CD14-positive monocyte (primary cell): Measurements from ENCODE around the gene SLAMF7. TPM values are rescaled to one million over a fixed set of nuclear protein-coding genes. Genes with fewer than 3 reads are reported as not detected.
A peak's percentile ranks its signal among the peaks of the same experiment; 100 is the strongest.

Experiments
- DNase-seq, 3 donors: peaks; one replicate each; pipeline ENCODE4 v3.0.0-alpha.2; 2011 to 2022
- H2AFZ ChIP-seq: 2 replicates; pipeline ENCODE4 v1.6.0; 2012; ENCODE audit warnings: mild to moderate bottlenecking, low read depth, low read length, inconsistent platforms; ENCODE audit not compliant: insufficient read depth, poor library complexity, severe bottlenecking
- H3K27ac ChIP-seq, 2 donors: 1 replicate in 1 of 2; 2 replicates in 1 of 2; pipeline ENCODE4 v1.5.1; 2012 to 2013; ENCODE audit warnings: low read length in 2 of 2, control low read depth in 1 of 2, inconsistent platforms in 1 of 2, low read depth in 1 of 2, mild to moderate bottlenecking in 1 of 2
- H3K27me3 ChIP-seq, 2 donors: one replicate each; pipeline versions ENCODE4 v1.6.0 to v1.6.1; 2011 to 2013; ENCODE audit warnings: low read length in 2 of 2; ENCODE audit not compliant: control insufficient read depth in 2 of 2, insufficient read depth in 2 of 2
- H3K36me3 ChIP-seq, 2 donors: replicated peaks in 1 of 2; 1 replicate in 1 of 2; 2 replicates in 1 of 2; pipeline versions ENCODE4 v1.5.1 to v1.6.1; 2012 to 2013; ENCODE audit warnings: low read length in 2 of 2, control low read depth in 1 of 2, inconsistent platforms in 1 of 2, mild to moderate bottlenecking in 1 of 2; ENCODE audit not compliant: insufficient read depth in 2 of 2, control insufficient read depth in 1 of 2
- H3K4me1 ChIP-seq, 2 donors: 1 replicate in 1 of 2; 2 replicates in 1 of 2; pipeline versions ENCODE4 v1.5.1 to v1.6.1; 2012 to 2013; ENCODE audit warnings: low read length in 2 of 2, control low read depth in 1 of 2, inconsistent platforms in 1 of 2, mild to moderate bottlenecking in 1 of 2, moderate library complexity in 1 of 2; ENCODE audit not compliant: insufficient read depth in 2 of 2, control insufficient read depth in 1 of 2
- H3K4me2 ChIP-seq: replicated peaks from 2 replicates; pipeline ENCODE3; 2012; ENCODE audit warnings: low read length, moderate library complexity, mild to moderate bottlenecking; ENCODE audit not compliant: poor library complexity, severe bottlenecking; ENCODE audit errors: extremely low read depth
- H3K4me3 ChIP-seq, 3 experiments: fragments of 200-600 bp in 1 of 3; sonication (generic) in 1 of 3; replicated peaks in 1 of 3; 1 replicate in 2 of 3; 2 replicates in 1 of 3; pipeline ENCODE4 v1.5.1; 2011 to 2013; ENCODE audit warnings: low read length in 3 of 3, mild to moderate bottlenecking in 3 of 3, control low read depth in 2 of 3, low read depth in 2 of 3, inconsistent platforms in 1 of 3, moderate library complexity in 1 of 3
- H3K79me2 ChIP-seq: 2 replicates; pipeline ENCODE4 v1.6.0; 2012; ENCODE audit warnings: mild to moderate bottlenecking, control low read depth, inconsistent platforms, low read length, moderate library complexity; ENCODE audit not compliant: insufficient read depth
- H3K9ac ChIP-seq: 2 replicates; pipeline ENCODE4 v1.6.0; 2017; ENCODE audit warnings: low read length, mild to moderate bottlenecking; ENCODE audit not compliant: insufficient read depth, poor library complexity, severe bottlenecking
- H3K9me3 ChIP-seq, 2 donors: replicated peaks in 1 of 2; 1 replicate in 1 of 2; 2 replicates in 1 of 2; pipeline versions ENCODE4 v1.5.1 to v1.6.1; 2012 to 2013; ENCODE audit warnings: low read length in 2 of 2, control low read depth in 1 of 2; ENCODE audit not compliant: control insufficient read depth in 1 of 2, insufficient read depth in 1 of 2
- H4K20me1 ChIP-seq: 2 replicates; pipeline ENCODE4 v1.6.0; 2012; ENCODE audit warnings: mild to moderate bottlenecking, low read length, control low read depth, moderate library complexity; ENCODE audit not compliant: insufficient read depth
- H3K27ac Mint-ChIP-seq, 7 donors: one replicate each; pipeline ENCODE4 v1.8.0; 2020; ENCODE audit warnings: mild to moderate bottlenecking in 7 of 7, mixed read lengths in 7 of 7, moderate library complexity in 6 of 7, inconsistent platforms in 2 of 7
- H3K27me3 Mint-ChIP-seq, 3 donors: one replicate each; pipeline ENCODE4 v1.8.0; 2021 to 2022; ENCODE audit warnings: low read depth in 3 of 3, mild to moderate bottlenecking in 3 of 3, mixed read lengths in 3 of 3, moderate library complexity in 3 of 3, inconsistent platforms in 1 of 3
- H3K36me3 Mint-ChIP-seq, 2 donors: one replicate each; pipeline ENCODE4 v1.8.0; 2020; ENCODE audit warnings: mixed read lengths in 2 of 2, inconsistent platforms in 1 of 2, mild to moderate bottlenecking in 1 of 2
- H3K4me1 Mint-ChIP-seq: one replicate; pipeline ENCODE4 v1.8.0; 2020; ENCODE audit warnings: mild to moderate bottlenecking, mixed read lengths
- H3K4me3 Mint-ChIP-seq, 2 donors: one replicate each; pipeline ENCODE4 v1.8.0; 2020; ENCODE audit warnings: mild to moderate bottlenecking in 2 of 2, mixed read lengths in 2 of 2, moderate library complexity in 1 of 2
- H3K9me3 Mint-ChIP-seq, 7 donors: one replicate each; pipeline ENCODE4 v1.8.0; 2020 to 2022; ENCODE audit warnings: mixed read lengths in 7 of 7, mild to moderate bottlenecking in 6 of 7, moderate library complexity in 6 of 7, inconsistent platforms in 2 of 7
- CTCF ChIP-seq: fragments of 200-600 bp; IDR thresholded peaks from one replicate; pipeline ENCODE4 v1.8.0; 2022; ENCODE audit warnings: antibody characterized with exemption, mild to moderate bottlenecking
- WGBS: methylation state at CpG from one replicate; pipeline ENCODE4 v1.1.5; 2013; ENCODE audit warnings: missing lambda C conversion rate; ENCODE audit not compliant: insufficient coverage; 5-methylcytosine and 5-hydroxymethylcytosine counted together
- intact Hi-C, 2 donors: fragments of 100-400 bp; cut with micrococcal nuclease; formaldehyde crosslinking; loops; one replicate each; pipeline versions ENCODE4 v1.15.0 to v1.15.1; 2023
- polyA plus RNA-seq, 3 donors: library from polyadenylated mRNA; depleted of rRNA in 1 of 3; unstranded in 2 of 3; stranded (reverse) in 1 of 3; fragments of 300-500 nt in 2 of 3; fragments of >200 nt in 1 of 3; fragmentation: Illumina TruSeq in 2 of 3; gene quantifications; 1 replicate in 2 of 3; 2 replicates in 1 of 3; pipeline ENCODE4 v1.2.3, GENCODE V29; 2012 to 2021

Gene SLAMF7
- polyA plus RNA-seq, 3 donors, result 15.4 to 16.0 (median 15.8) TPM

GRCh38 chr1:160750608-160751007 is 11.6 kb downstream of the SLAMF7 start:
- H3K4me3 ChIP-seq, result no peak overlapping the region

GRCh38 chr1:160752406-160752805 is 13.4 kb downstream of the SLAMF7 start:
- H3K4me3 Mint-ChIP-seq, result no peak overlapping the region
- no peaks in the 10 kb centered on the region for H3K9me3 Mint-ChIP-seq
- Histone ChIP-seq H3K4me3 (no peak overlapping the region), H3K79me2 (no peaks in the 10 kb centered on the region), H3K36me3 (no peaks in the 10 kb centered on the region), H3K9me3 (no peaks in the 10 kb centered on the region), H4K20me1 (no peaks in the 10 kb centered on the region), H3K27ac (no peak overlapping the region), H3K4me1 (peaks cover 16 to 21% of the 10 kb centered on the region in 2 donors), H2AFZ (no peak overlapping the region), H3K4me2 (no peak overlapping the region), H3K27me3 (no peaks in the 10 kb centered on the region), H3K9ac (no peak overlapping the region)
- H3K36me3 Mint-ChIP-seq, result peaks cover 8 to 22% of the 10 kb centered on the region in 2 donors
- H3K27ac Mint-ChIP-seq, result no peak overlapping the region
- TF ChIP-seq CTCF, result no peak
- H3K4me1 Mint-ChIP-seq, result peaks cover 19% of the 10 kb centered on the region
- H3K27me3 Mint-ChIP-seq, result peaks cover 0 to 8% (median 6%) of the 10 kb centered on the region in 3 donors
- DNase-seq, result no peak
- 100% methylated on average over 2 of the region's 3 CpGs for WGBS
- intact Hi-C loops, result no loop called here

More at GRCh38 chr1:160750608-160751007, 11.6 kb downstream of the SLAMF7 start:
- intact Hi-C loops, result no loop called here
- no peaks in the 10 kb centered on the region for H3K36me3 ChIP-seq
- Mint-ChIP-seq H3K27ac (peak overlapping the region in 3 of 7 donors; percentile 28 to 43 (median 42)), H3K4me3 (no peak overlapping the region), H3K4me1 (peaks cover 19% of the 10 kb centered on the region), H3K9me3 (no peaks in the 10 kb centered on the region), H3K27me3 (peaks cover 2 to 8% (median 5%) of the 10 kb centered on the region in 3 donors), H3K36me3 (peaks cover 8 to 22% of the 10 kb centered on the region in 2 donors)
- H3K9ac ChIP-seq, result no peak overlapping the region
- DNase-seq, result no peak
- TF ChIP-seq CTCF, result no peak
- no peak overlapping the region for H3K27ac ChIP-seq
- H4K20me1 ChIP-seq, result no peaks in the 10 kb centered on the region
- H3K4me2 ChIP-seq, result no peak overlapping the region
- WGBS, result 80% methylated on average over 1 of the region's 2 CpGs
- no peaks in the 10 kb centered on the region for H3K9me3 ChIP-seq
- H2AFZ ChIP-seq, result no peak overlapping the region
- H3K79me2 ChIP-seq, result no peaks in the 10 kb centered on the region
- H3K4me1 ChIP-seq, result peaks cover 16 to 21% of the 10 kb centered on the region in 2 donors
- H3K27me3 ChIP-seq, result no peaks in the 10 kb centered on the region
